ENCODE data around the gene SLC34A3. TPM values are rescaled to one million over a fixed set of nuclear protein-coding genes. Genes with fewer than 3 reads are reported as not detected.
A peak's percentile ranks its signal among the peaks of the same experiment; 100 is the strongest.

Gene SLC34A3
- total and polyA plus RNA-seq, 2 of the 8 experiments (the other 6 are each of a cell fraction or from before 2014, with no cell fraction given), result 0.08 TPM; not detected in 1

- Histone ChIP-seq H3K9me3 (ENCODE audit: insufficient read depth in 2 of 2, low read depth in 1 of 2, low read length in 1 of 2) (no peaks in the 10 kb centered on the region), H4K8ac (ENCODE audit: extremely low read depth, insufficient read depth, low read length) (peak within 1 kb of the TSS; percentile 96), H2AK5ac (ENCODE audit: low read depth, low read length) (no peak within 1 kb of the TSS; the same call in 1 of the 2 replicates), H3K4me1 (replicated peaks in 1 of 4; ENCODE audit: control insufficient read depth in 3 of 4, insufficient read depth in 4 of 4, low read length in 3 of 4) (peaks cover 0 to 17% (median 6%) of the 10 kb centered on the region in 4 experiments; a peak in 5 of 7 replicates), H4K91ac (replicated peaks; ENCODE audit: insufficient read length, low read length) (no peak within 1 kb of the TSS), H3K56ac (replicated peaks; ENCODE audit: insufficient read length, low read depth, low read length) (peak within 1 kb of the TSS; percentile 69), H3K18ac (ENCODE audit: extremely low read depth, low read length) (peak within 1 kb of the TSS; percentile 78; the same call in 1 of the 2 replicates), H2BK5ac (ENCODE audit: low read depth, low read length) (peak within 1 kb of the TSS; percentile 68; the same call in 1 of the 2 replicates), H3K79me1 (ENCODE audit: low read depth, low read length) (peaks cover 9% of the 10 kb centered on the region; the same call in 1 of the 2 replicates), H3K4me2 (ENCODE audit: insufficient read depth in 1 of 2, low read depth in 2 of 2, low read length in 2 of 2) (peak within 1 kb of the TSS; percentile 83 to 99), H3K4ac (replicated peaks; ENCODE audit: insufficient read length, low read depth, low read length) (peak within 1 kb of the TSS; percentile 4), H4K5ac (ENCODE audit: insufficient read length, low read depth, low read length) (peak within 1 kb of the TSS; percentile 69), H2AFZ (ENCODE audit: low read length) (no peak within 1 kb of the TSS), H2BK15ac (ENCODE audit: low read length) (no peak within 1 kb of the TSS), H3K23ac (ENCODE audit: insufficient read length) (no peak within 1 kb of the TSS), H4K20me1 (replicated peaks in 1 of 2; ENCODE audit: control insufficient read depth in 1 of 2, insufficient read depth in 2 of 2, low read length in 2 of 2) (peaks cover 11 to 27% of the 10 kb centered on the region in 2 experiments), H3K79me2 (ENCODE audit: control insufficient read depth in 1 of 2, insufficient read depth in 2 of 2, low read length in 2 of 2) (peaks cover 0 to 30% of the 10 kb centered on the region in 2 experiments; a peak in 2 of 4 replicates), H3K4me3 (ENCODE audit: extremely low read depth in 1 of 4, insufficient read depth in 2 of 4, low read depth in 3 of 4, low read length in 4 of 4) (peak within 1 kb of the TSS; percentile 71 to 92 (median 82)), H3K27me3 (replicated peaks in 1 of 4; ENCODE audit: control insufficient read depth in 3 of 4, extremely low read depth in 1 of 4, insufficient read depth in 3 of 4, low read length in 3 of 4) (no peaks in the 10 kb centered on the region; a peak in 1 of 7 replicates), H3K23me2 (ENCODE audit: low read depth, low read length) (peaks cover 8% of the 10 kb centered on the region; the same call in 1 of the 2 replicates), H3K36me3 (ENCODE audit: control insufficient read depth in 2 of 4, insufficient read depth in 4 of 4, low read length in 3 of 4) (peaks cover 1 to 7% (median 3%) of the 10 kb centered on the region in 4 experiments; a peak in 5 of 8 replicates), H3K9ac (replicated peaks in 1 of 4; ENCODE audit: extremely low read depth in 1 of 4, low read depth in 3 of 4, low read length in 3 of 4) (peak within 1 kb of the TSS; percentile 37 to 84 (median 79)), H3K14ac (ENCODE audit: insufficient read length) (no peak within 1 kb of the TSS), H2BK120ac (replicated peaks; ENCODE audit: low read depth, low read length) (no peak within 1 kb of the TSS), H3K27ac (ENCODE audit: low read depth, low read length) (peak within 1 kb of the TSS; percentile 57; the same call in 1 of the 2 replicates), H2BK20ac (ENCODE audit: low read length) (no peak within 1 kb of the TSS), H2BK12ac (ENCODE audit: low read depth, low read length) (no peak within 1 kb of the TSS)
- 2% methylated on average over 68 of the region's 98 CpGs; no CpG with 5 or more reads in 1 of the 2 experiments for WGBS, 2 experiments (ENCODE audit: extremely low coverage in 1 of 2, insufficient coverage in 1 of 2, insufficient read length in 1 of 2, insufficient replicate concordance in 2 of 2, low coverage in 1 of 2, low lambda C conversion rate in 2 of 2, missing lambda C conversion rate in 1 of 2)
- ChIA-PET POLR2A (ENCODE audit: partially characterized antibody) (interaction anchor here (0.6 to 11.0 kb wide), 22 partner anchors 9 to 121 kb away, joined by 3 to 107 read pairs (median 4); partner anchors contain the start of genes CYSRT1, NDOR1, RNF208 and RNF224), CTCF (ENCODE audit: partially characterized antibody) (interaction anchor here (0.6 to 14.0 kb wide), 23 partner anchors 9 to 388 kb away, joined by 3 to 204 read pairs (median 4); partner anchors contain the start of genes CYSRT1, LRRC26, NDOR1 and NELFB)
- DNase-seq (ENCODE audit: low read depth in 1 of 2, low spot score in 2 of 2), result peak; percentile 80 to 98
- FAIRE-seq, result no peak
- TF ChIP-seq EP300 (IDR thresholded peaks at IDR 0.05; ENCODE audit: borderline replicate concordance in 1 of 2, low read depth in 2 of 2, low read length in 2 of 2) (peak in 1 of 2 experiments; percentile 25; a peak in 1 of 3 replicates), CHD1 (IDR thresholded peaks at IDR 0.05; ENCODE audit: low read depth, low read length) (no peak), TCF12 (IDR thresholded peaks at IDR 0.05; ENCODE audit: low read depth, low read length) (0 out of 2 replicates have a peak, but pooled peaks have one; percentile 7), NANOG (IDR thresholded peaks at IDR 0.05; ENCODE audit: insufficient read depth, low read depth, low read length, poor library complexity, severe bottlenecking) (no peak), TAF7 (optimal IDR thresholded peaks at IDR 0.05; ENCODE audit: borderline replicate concordance, low read depth, low read length) (peak; percentile 93), BRCA1 (IDR thresholded peaks at IDR 0.05; ENCODE audit: low read depth, low read length) (peak; percentile 75; the same call in 1 of the 2 replicates), CREB1 (IDR thresholded peaks at IDR 0.05) (peak; percentile 100), ZNF274 (IDR thresholded peaks at IDR 0.05; ENCODE audit: borderline replicate concordance, extremely low read depth, low read length) (no peak)
- TF ChIP-seq, protein P1, sequence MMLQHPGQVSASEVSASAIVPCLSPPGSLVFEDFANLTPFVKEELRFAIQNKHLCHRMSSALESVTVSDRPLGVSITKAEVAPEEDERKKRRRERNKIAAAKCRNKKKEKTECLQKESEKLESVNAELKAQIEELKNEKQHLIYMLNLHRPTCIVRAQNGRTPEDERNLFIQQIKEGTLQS (IDR thresholded peaks at IDR 0.05; ENCODE audit: insufficient read depth, low read depth, low read length), result peak; percentile 100
Measured at GRCh38 chr9:137188490-137189296, 42.0 kb upstream of the SLC34A3 start, which contains the start of the genes ANAPC2 and SSNA1. TSS of gene ANAPC2 (minus strand) at chr9:137188560. CDS start at chr9:137188532, 28 bp downstream. TSS of gene SSNA1 (plus strand) at chr9:137188676. CDS start at chr9:137188727, 51 bp downstream.

Data from H1 (cell line).